A549 (cell line): ENCODE data around the gene MAST2.

Source experiments
- CBX8 ChIP-seq: fragments of 200-600 bp; sonication (generic); IDR thresholded peaks from 2 replicates; pipeline ENCODE4 v1.6.1; 2016
- CHD2 ChIP-seq: fragments of 150-350 bp; IDR thresholded peaks from 2 replicates; pipeline ENCODE4 v1.6.1; 2014; ENCODE audit warnings: low read length; ENCODE audit not compliant: partially characterized antibody
- CTCF ChIP-seq: fragments of >200 bp; sonication (Bioruptor Twin); formaldehyde crosslinking; IDR thresholded peaks from 3 replicates; pipeline ENCODE4 v1.5.1; 2016
- EHMT2 ChIP-seq: fragments of 200-600 bp; sonication (generic); IDR thresholded peaks from 2 replicates; pipeline ENCODE4 v1.6.1; 2016; ENCODE audit warnings: antibody characterized with exemption, low read depth, mild to moderate bottlenecking, moderate library complexity
- EP300 ChIP-seq, 2 experiments: fragments of >200 bp; sonication (Bioruptor Twin); formaldehyde crosslinking; IDR thresholded peaks; 2 replicates in 1 of 2; 3 replicates in 1 of 2; pipeline ENCODE4 v1.6.1; 2016 to 2017
- JUN ChIP-seq, 2 experiments: fragments of >200 bp; sonication (Bioruptor Twin); formaldehyde crosslinking; IDR thresholded peaks; 2 replicates in 1 of 2; 3 replicates in 1 of 2; pipeline ENCODE4 v1.6.1; 2016 to 2017
- MYC ChIP-seq: IDR thresholded peaks from 2 replicates; pipeline ENCODE4 v1.6.1; 2012; ENCODE audit warnings: mild to moderate bottlenecking, inconsistent platforms, low read length, improper control_type of control experiment, borderline replicate concordance
- NFE2L2 ChIP-seq: fragments of 150-350 bp; conservative IDR thresholded peaks from 2 replicates; pipeline ENCODE4 v1.6.1; 2014; ENCODE audit warnings: low read length
- NPAS2 ChIP-seq: fragments of 250-450 bp; sonication (Bioruptor Pico); IDR thresholded peaks from 2 replicates; pipeline ENCODE4 v1.8.0; 2022; ENCODE audit warnings: mild to moderate bottlenecking, moderate library complexity, borderline replicate concordance
- SMC3 ChIP-seq: fragments of >200 bp; sonication (Bioruptor Twin); formaldehyde crosslinking; IDR thresholded peaks from 3 replicates; pipeline ENCODE4 v1.6.1; 2018; ENCODE audit warnings: inconsistent platforms
- TF ChIP-seq, protein P1 (sequence below): fragments of 200-600 bp; sonication (generic); IDR thresholded peaks from 2 replicates; pipeline ENCODE4 v1.6.1; 2016; ENCODE audit warnings: antibody characterized with exemption, mild to moderate bottlenecking, moderate library complexity
- TF ChIP-seq, protein P2 (sequence below): IDR thresholded peaks from 2 replicates; pipeline ENCODE4 v1.6.1; 2012

DNA sequence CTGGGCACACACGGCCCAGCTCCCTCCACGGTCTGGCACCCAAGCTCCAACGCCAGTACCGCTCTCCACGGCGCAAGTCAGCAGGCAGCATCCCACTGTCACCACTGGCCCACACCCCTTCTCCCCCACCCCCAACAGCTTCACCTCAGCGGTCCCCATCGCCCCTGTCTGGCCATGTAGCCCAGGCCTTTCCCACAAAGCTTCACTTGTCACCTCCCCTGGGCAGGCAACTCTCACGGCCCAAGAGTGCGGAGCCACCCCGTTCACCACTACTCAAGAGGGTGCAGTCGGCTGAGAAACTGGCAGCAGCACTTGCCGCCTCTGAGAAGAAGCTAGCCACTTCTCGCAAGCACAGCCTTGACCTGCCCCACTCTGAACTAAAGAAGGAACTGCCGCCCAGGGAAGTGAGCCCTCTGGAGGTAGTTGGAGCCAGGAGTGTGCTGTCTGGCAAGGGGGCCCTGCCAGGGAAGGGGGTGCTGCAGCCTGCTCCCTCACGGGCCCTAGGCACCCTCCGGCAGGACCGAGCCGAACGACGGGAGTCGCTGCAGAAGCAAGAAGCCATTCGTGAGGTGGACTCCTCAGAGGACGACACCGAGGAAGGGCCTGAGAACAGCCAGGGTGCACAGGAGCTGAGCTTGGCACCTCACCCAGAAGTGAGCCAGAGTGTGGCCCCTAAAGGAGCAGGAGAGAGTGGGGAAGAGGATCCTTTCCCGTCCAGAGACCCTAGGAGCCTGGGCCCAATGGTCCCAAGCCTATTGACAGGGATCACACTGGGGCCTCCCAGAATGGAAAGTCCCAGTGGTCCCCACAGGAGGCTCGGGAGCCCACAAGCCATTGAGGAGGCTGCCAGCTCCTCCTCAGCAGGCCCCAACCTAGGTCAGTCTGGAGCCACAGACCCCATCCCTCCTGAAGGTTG lies 231.4 kb downstream of the MAST2 start:
- TF ChIP-seq CTCF (no peak), EHMT2 (no peak), NFE2L2 (no peak), EP300 (IDR thresholded peaks at IDR 0.05) (no peak), JUN (IDR thresholded peaks at IDR 0.05) (no peak), CHD2 (no peak), NPAS2 (CRISPR knock-in tag) (no peak), SMC3 (no peak), MYC (no peak), CBX8 (no peak)
- TF ChIP-seq, protein P1, sequence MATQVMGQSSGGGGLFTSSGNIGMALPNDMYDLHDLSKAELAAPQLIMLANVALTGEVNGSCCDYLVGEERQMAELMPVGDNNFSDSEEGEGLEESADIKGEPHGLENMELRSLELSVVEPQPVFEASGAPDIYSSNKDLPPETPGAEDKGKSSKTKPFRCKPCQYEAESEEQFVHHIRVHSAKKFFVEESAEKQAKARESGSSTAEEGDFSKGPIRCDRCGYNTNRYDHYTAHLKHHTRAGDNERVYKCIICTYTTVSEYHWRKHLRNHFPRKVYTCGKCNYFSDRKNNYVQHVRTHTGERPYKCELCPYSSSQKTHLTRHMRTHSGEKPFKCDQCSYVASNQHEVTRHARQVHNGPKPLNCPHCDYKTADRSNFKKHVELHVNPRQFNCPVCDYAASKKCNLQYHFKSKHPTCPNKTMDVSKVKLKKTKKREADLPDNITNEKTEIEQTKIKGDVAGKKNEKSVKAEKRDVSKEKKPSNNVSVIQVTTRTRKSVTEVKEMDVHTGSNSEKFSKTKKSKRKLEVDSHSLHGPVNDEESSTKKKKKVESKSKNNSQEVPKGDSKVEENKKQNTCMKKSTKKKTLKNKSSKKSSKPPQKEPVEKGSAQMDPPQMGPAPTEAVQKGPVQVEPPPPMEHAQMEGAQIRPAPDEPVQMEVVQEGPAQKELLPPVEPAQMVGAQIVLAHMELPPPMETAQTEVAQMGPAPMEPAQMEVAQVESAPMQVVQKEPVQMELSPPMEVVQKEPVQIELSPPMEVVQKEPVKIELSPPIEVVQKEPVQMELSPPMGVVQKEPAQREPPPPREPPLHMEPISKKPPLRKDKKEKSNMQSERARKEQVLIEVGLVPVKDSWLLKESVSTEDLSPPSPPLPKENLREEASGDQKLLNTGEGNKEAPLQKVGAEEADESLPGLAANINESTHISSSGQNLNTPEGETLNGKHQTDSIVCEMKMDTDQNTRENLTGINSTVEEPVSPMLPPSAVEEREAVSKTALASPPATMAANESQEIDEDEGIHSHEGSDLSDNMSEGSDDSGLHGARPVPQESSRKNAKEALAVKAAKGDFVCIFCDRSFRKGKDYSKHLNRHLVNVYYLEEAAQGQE: no peak
- TF ChIP-seq, protein P2, sequence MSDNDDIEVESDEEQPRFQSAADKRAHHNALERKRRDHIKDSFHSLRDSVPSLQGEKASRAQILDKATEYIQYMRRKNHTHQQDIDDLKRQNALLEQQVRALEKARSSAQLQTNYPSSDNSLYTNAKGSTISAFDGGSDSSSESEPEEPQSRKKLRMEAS: no peak
